Neutrophil (primary cell): ENCODE results near the gene QSOX2.

Source experiments
- H3K27ac ChIP-seq: fragments of 200-600 bp; sonication (generic); 2 replicates; pipeline ENCODE4 v1.5.1; 2016; ENCODE audit warnings: mild to moderate bottlenecking, moderate library complexity
- H3K27me3 ChIP-seq: fragments of 200-600 bp; sonication (generic); 2 replicates; pipeline ENCODE4 v1.6.0; 2016; ENCODE audit warnings: mild to moderate bottlenecking
- H3K36me3 ChIP-seq: fragments of 200-600 bp; sonication (generic); 2 replicates; pipeline ENCODE4 v1.5.1; 2017
- H3K4me1 ChIP-seq, 2 experiments: fragments of 200-600 bp in 1 of 2; sonication (generic) in 1 of 2; 1 replicate in 1 of 2; 2 replicates in 1 of 2; pipeline versions ENCODE4 v1.5.1 to v1.6.1; 2013 to 2016; ENCODE audit warnings: low read depth in 1 of 2, low read length in 1 of 2, mild to moderate bottlenecking in 1 of 2, moderate library complexity in 1 of 2; ENCODE audit not compliant: control insufficient read depth in 1 of 2, insufficient read depth in 1 of 2
- H3K4me3 ChIP-seq, 2 experiments: fragments of 200-600 bp in 1 of 2; sonication (generic) in 1 of 2; 1 replicate in 1 of 2; 2 replicates in 1 of 2; pipeline ENCODE4 v1.5.1; 2013 to 2016; ENCODE audit warnings: low read depth in 1 of 2, low read length in 1 of 2, mild to moderate bottlenecking in 1 of 2, moderate library complexity in 1 of 2
- H3K9me3 ChIP-seq: fragments of 200-600 bp; sonication (generic); 2 replicates; pipeline ENCODE4 v1.5.1; 2016
- TF ChIP-seq, protein P1 (sequence below): fragments of 200-600 bp; sonication (generic); IDR thresholded peaks from 2 replicates; pipeline ENCODE4 v1.5.1; 2016; ENCODE audit warnings: antibody characterized with exemption

QSOX2 gene

DNA sequence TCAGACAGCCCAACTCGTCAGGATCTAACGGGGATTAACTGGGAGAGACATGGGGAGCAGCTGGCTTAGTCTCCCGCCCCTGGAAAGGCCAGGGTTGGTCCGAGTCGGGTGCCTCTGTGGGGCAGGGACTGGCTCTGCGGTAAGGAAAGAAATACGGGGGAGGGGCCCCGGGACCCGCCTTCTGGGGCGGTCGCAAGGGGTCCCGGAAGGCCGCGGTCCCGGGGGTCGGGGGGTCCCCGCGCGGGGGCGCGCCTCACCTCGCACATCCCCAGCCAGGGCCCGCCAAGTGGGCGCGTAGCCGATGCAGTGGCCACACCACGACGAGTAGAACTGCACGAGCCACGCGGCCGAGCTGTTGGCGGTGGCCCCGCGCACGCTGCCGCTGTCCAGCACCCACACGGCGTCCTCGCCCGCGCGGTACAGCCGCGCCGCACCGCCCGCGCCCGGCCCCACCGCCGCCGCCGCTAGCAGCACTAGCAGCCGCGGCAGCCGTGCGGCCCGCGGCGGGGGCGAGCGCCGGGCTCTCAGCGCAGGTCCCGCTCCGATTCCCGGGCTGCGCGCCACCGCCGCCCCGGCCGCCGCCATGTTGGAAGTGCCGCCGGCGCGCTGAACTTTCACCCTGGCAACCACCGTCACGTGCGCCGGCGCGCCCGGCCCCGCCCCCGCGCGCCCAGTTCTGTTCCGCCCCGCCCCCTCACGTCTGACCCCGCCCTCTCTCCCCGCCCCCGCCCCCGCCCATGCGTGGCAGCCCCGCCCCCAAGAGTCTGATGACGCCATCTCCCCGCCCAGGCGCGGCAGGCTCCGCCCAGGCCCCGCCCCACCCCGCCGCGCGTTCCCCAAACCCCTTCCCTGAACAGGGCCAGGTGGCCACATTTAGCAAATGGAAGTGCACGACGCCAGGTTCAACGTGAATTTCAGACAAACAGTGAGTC lies at the start of gene QSOX2:
Gene QSOX2 (minus strand): TSS at position 594 of the 932 bp plus-strand sequence. CDS start 9 bp downstream, at position 585.
- no peaks in the 10 kb centered on the region for H3K36me3 ChIP-seq
- peaks cover 12 to 16% of the 10 kb centered on the region in 2 experiments for H3K4me1 ChIP-seq
- H3K27ac ChIP-seq, result peak within 1 kb of the TSS; percentile 61
- no peaks in the 10 kb centered on the region for H3K9me3 ChIP-seq
- H3K27me3 ChIP-seq, result peaks cover 12% of the 10 kb centered on the region
- peak within 1 kb of the TSS; percentile 69 to 77 for H3K4me3 ChIP-seq
- TF ChIP-seq, protein P1, sequence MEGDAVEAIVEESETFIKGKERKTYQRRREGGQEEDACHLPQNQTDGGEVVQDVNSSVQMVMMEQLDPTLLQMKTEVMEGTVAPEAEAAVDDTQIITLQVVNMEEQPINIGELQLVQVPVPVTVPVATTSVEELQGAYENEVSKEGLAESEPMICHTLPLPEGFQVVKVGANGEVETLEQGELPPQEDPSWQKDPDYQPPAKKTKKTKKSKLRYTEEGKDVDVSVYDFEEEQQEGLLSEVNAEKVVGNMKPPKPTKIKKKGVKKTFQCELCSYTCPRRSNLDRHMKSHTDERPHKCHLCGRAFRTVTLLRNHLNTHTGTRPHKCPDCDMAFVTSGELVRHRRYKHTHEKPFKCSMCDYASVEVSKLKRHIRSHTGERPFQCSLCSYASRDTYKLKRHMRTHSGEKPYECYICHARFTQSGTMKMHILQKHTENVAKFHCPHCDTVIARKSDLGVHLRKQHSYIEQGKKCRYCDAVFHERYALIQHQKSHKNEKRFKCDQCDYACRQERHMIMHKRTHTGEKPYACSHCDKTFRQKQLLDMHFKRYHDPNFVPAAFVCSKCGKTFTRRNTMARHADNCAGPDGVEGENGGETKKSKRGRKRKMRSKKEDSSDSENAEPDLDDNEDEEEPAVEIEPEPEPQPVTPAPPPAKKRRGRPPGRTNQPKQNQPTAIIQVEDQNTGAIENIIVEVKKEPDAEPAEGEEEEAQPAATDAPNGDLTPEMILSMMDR, result peak; percentile 26

DNA sequence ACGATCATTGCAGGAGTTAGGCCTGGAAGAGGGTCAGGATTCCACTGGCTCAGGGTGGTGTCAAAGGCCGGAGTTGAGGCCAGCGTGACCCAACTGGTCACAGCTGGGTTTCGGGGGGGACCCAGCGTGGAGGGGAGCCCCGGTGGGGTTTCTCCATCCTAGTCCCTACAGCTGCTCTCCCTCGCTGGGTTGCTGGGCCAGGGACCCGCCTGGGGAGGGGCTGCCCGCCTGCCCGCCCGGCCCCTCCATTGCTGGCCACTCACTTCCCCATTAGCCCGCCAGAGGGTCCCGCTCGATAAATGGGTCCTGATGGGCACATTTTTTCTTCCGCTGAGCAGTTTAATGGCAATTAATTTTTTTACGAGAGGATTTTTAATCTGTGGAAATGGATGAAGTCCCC lies 49.4 kb upstream of the QSOX2 start:
- Histone ChIP-seq H3K4me3 (no peak overlapping the region), H3K27ac (no peak overlapping the region), H3K27me3 (no peaks in the 10 kb centered on the region), H3K9me3 (no peaks in the 10 kb centered on the region), H3K4me1 (no peaks in the 10 kb centered on the region), H3K36me3 (no peaks in the 10 kb centered on the region)
- TF ChIP-seq, protein P1, result no peak

GRCh38 chr9:136294437-136294836 lies 48.8 kb upstream of the QSOX2 start:
- H3K36me3 ChIP-seq, result no peaks in the 10 kb centered on the region
- H3K27ac ChIP-seq, result no peak overlapping the region
- H3K27me3 ChIP-seq, result no peaks in the 10 kb centered on the region
- H3K4me3 ChIP-seq, result no peak overlapping the region
- H3K9me3 ChIP-seq, result no peaks in the 10 kb centered on the region
- H3K4me1 ChIP-seq, result no peaks in the 10 kb centered on the region
- TF ChIP-seq, protein P1, result no peak

DNA sequence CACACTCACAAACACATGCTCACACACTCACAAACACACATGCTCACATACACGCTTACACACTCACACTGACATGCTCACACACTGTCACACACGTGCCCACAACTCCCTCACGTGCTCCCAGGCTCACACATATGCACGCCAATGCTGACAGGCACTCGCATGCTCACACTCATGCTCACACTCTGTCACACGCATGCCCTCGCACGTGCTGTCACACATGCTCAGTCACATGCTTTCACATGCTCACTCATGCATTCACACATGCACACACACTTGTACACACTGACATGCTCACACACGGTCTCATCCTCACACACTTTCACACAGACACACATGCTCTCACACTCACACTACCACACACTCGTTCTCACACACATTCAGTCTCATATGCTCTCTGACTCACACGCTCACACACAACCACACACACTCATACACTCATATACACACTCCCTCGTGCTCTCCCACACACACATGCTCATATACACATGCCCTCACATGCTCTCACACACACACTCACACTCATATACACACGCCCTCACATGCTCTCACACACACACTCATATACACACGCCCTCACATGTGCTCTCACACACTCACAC lies 48.0 kb upstream of the QSOX2 start:
- H3K36me3 ChIP-seq, result no peaks in the 10 kb centered on the region
- H3K9me3 ChIP-seq, result no peaks in the 10 kb centered on the region
- no peaks in the 10 kb centered on the region for H3K27me3 ChIP-seq
- TF ChIP-seq, protein P1, result no peak
- no peaks in the 10 kb centered on the region for H3K4me1 ChIP-seq
- no peak overlapping the region for H3K4me3 ChIP-seq
- H3K27ac ChIP-seq, result no peak overlapping the region

DNA sequence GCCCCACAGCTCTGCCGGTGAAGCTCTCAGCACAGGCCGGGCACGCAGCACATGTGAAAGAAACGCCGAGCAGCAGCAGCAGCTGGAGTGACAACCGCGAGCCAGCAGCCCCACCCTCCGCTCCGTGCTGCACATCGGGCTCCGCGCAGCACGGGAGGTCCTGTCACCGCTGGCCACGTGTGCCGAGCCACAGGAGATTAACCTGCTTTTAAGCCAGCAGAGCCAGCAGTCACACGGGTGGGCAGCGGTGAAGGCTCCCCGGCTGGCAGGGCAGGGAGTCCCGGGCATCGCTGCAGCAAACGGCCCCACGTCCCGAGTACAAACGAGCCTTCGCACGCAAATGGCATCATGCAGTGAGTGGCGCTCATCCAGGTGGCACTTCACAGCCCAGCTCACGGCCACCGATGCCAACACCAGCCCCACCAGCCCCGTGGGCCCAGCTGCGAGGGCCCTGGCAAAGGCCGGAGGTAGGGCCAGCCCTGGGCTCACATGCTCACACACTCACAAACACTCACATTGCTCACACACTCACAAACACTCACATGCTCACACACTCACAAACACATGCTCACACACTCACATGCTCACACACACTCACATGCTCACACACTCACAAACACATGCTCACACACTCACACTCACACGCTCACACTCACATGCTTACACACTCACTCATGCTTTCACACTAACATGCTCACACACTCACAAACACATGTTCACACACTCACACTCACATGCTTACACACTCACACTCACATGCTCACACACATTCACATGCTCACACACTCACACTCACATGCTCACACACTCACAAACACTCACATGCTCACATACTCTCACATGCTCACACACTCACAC lies 47.2 kb upstream of the QSOX2 start:
- Histone ChIP-seq H3K36me3 (no peaks in the 10 kb centered on the region), H3K4me3 (no peak overlapping the region), H3K27me3 (no peaks in the 10 kb centered on the region), H3K4me1 (no peaks in the 10 kb centered on the region), H3K27ac (no peak overlapping the region), H3K9me3 (no peaks in the 10 kb centered on the region)
- TF ChIP-seq, protein P1, result no peak
